Measurements from ENCODE around the gene SEMA6D. TPM values are rescaled to one million over a fixed set of nuclear protein-coding genes. Genes with fewer than 3 reads are reported as not detected.

The SEMA6D gene
- total and polyA plus RNA-seq, 10 of the 15 experiments (the other 5 are each of a cell fraction or from before 2014, with no cell fraction given): 0.01 to 0.52 (median 0.09) TPM; not detected in 6

DNA sequence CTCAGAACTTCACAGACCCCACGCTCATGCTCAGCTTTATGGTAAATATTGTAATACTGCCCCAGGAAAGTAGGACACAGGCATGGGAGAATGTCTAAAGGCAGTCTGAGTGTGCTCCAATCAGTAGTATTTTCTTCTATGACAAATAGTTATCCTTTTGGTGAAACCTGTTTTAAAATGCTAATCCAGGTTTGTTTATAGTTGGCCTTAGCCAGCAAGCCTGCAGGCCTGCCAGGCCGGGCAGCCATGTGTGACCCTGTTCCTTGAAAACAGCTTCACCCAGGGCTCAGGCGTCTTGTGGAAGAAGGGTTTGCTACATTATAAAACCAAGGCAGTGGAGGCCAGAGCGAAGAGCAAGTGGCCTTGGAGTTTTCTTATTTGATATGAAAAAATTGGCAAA, 104.7 kb downstream of the SEMA6D start:
- H3K27ac ChIP-seq (ENCODE audit: control insufficient read depth, insufficient read depth): no peak overlapping the region
- intact Hi-C loops (cut with micrococcal nuclease; ENCODE audit: unreplicated experiment) (no loop called here), in situ Hi-C loops (cut with MboI) (no loop called here)
- ChIA-PET SMC1A (ENCODE audit: uncharacterized antibody, unreplicated experiment) (interaction anchor here (0.8 kb wide), 1 partner anchor 626 kb away, joined by 3 read pairs; no protein-coding TSS in a partner anchor), RAD21 (ENCODE audit: unreplicated experiment) (no interaction called here), CTCF (no interaction called here), POLR2A (no interaction called here)
- 28% methylated on average over 4 of the region's 4 CpGs for WGBS (ENCODE audit: insufficient coverage, insufficient replicate concordance, low lambda C conversion rate, missing lambda C conversion rate)
- H3K36me3 ChIP-seq (ENCODE audit: control insufficient read depth in 2 of 2, insufficient read depth in 2 of 2, low read length in 1 of 2): no peaks in the 10 kb centered on the region
- no peaks in the 10 kb centered on the region for H3K79me2 ChIP-seq (ENCODE audit: control insufficient read depth, insufficient read depth, low read length)
- BruUV-seq (replicated peaks): no TSS peak
- no peak overlapping the region for H3K4me2 ChIP-seq (ENCODE audit: control insufficient read depth, insufficient read depth)
- H3K4me1 ChIP-seq (ENCODE audit: control insufficient read depth, insufficient read depth, low read length): no peaks in the 10 kb centered on the region
- ATAC-seq (no peak), FAIRE-seq (no peak), DNase-seq (ENCODE audit: low read depth, low spot score) (no peak)
- no peaks in the 10 kb centered on the region for H4K20me1 ChIP-seq (ENCODE audit: control insufficient read depth, insufficient read depth)
- TF ChIP-seq, protein P1, sequence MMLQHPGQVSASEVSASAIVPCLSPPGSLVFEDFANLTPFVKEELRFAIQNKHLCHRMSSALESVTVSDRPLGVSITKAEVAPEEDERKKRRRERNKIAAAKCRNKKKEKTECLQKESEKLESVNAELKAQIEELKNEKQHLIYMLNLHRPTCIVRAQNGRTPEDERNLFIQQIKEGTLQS (IDR thresholded peaks at IDR 0.05; ENCODE audit: borderline replicate concordance, extremely low read depth, low read depth, low read length): no peak
- TF ChIP-seq NFXL1 (IDR thresholded peaks at IDR 0.05; ENCODE audit: borderline replicate concordance) (no peak), LARP7 (IDR thresholded peaks at IDR 0.05) (no peak), TCF7 (IDR thresholded peaks at IDR 0.05; ENCODE audit: borderline replicate concordance) (no peak), MTA3 (IDR thresholded peaks at IDR 0.05; ENCODE audit: borderline replicate concordance, low read length) (no peak), POLR2A (IDR thresholded peaks at IDR 0.05; ENCODE audit: low read depth, low read length) (no peak), GABPA (IDR thresholded peaks at IDR 0.05; ENCODE audit: low read depth) (no peak)
- TF ChIP-seq, protein P2, sequence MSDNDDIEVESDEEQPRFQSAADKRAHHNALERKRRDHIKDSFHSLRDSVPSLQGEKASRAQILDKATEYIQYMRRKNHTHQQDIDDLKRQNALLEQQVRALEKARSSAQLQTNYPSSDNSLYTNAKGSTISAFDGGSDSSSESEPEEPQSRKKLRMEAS (IDR thresholded peaks at IDR 0.05; ENCODE audit: low read depth, low read length): no peak
- TF ChIP-seq, protein P3, sequence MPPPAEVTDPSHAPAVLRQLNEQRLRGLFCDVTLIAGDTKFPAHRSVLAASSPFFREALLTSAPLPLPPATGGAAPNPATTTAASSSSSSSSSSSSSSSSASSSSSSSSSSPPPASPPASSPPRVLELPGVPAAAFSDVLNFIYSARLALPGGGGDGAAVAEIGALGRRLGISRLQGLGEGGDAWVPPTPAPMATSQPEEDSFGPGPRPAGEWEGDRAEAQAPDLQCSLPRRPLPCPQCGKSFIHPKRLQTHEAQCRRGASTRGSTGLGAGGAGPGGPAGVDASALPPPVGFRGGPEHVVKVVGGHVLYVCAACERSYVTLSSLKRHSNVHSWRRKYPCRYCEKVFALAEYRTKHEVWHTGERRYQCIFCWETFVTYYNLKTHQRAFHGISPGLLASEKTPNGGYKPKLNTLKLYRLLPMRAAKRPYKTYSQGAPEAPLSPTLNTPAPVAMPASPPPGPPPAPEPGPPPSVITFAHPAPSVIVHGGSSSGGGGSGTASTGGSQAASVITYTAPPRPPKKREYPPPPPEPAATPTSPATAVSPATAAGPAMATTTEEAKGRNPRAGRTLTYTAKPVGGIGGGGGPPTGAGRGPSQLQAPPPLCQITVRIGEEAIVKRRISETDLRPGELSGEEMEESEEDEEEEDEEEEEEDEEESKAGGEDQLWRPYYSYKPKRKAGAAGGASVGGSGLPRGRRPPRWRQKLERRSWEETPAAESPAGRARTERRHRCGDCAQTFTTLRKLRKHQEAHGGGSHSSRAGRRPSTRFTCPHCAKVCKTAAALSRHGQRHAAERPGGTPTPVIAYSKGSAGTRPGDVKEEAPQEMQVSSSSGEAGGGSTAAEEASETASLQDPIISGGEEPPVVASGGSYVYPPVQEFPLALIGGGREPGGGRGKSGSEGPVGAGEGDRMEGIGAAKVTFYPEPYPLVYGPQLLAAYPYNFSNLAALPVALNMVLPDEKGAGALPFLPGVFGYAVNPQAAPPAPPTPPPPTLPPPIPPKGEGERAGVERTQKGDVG (CRISPR knock-in tag; IDR thresholded peaks at IDR 0.05): no peak
- no peaks in the 10 kb centered on the region for H3K27me3 ChIP-seq (replicated peaks in 1 of 2; ENCODE audit: control insufficient read depth in 2 of 2, insufficient read depth in 2 of 2, low read length in 1 of 2)
- no peaks in the 10 kb centered on the region for H3K9me3 ChIP-seq (replicated peaks; ENCODE audit: control insufficient read depth, insufficient read depth, low read length)
- no peak overlapping the region for H2AFZ ChIP-seq (ENCODE audit: control insufficient read depth, low read depth, low read length)
- no peak overlapping the region for H3K4me3 ChIP-seq
- no peak overlapping the region for H3K9ac ChIP-seq (ENCODE audit: control insufficient read depth, insufficient read depth, low read length)
